Mesenchymal stem cell (in vitro differentiated cells and primary cell): ENCODE measurements around the gene PIGV.
A peak's percentile ranks its signal among the peaks of the same experiment; 100 is the strongest.

Experiments
- DNase-seq: peaks from one replicate; pipeline ENCODE4 v3.0.0-alpha.2; 2013
- H2AFZ ChIP-seq: one replicate; pipeline ENCODE4 v1.6.1; 2013; ENCODE audit warnings: low read depth, mild to moderate bottlenecking, control low read depth, inconsistent platforms, low read length, moderate library complexity
- H2AK5ac ChIP-seq: 2 replicates; pipeline ENCODE4 v1.6.1; 2013; ENCODE audit warnings: low read length, moderate library complexity, mild to moderate bottlenecking, inconsistent platforms; ENCODE audit not compliant: severe bottlenecking
- H2BK120ac ChIP-seq: one replicate; pipeline ENCODE4 v1.6.1; 2013; ENCODE audit warnings: low read depth, mild to moderate bottlenecking, inconsistent platforms, low read length, moderate library complexity
- H2BK12ac ChIP-seq, 2 experiments: one replicate each; pipeline ENCODE4 v1.6.1; 2013; ENCODE audit warnings: inconsistent platforms in 2 of 2, low read length in 2 of 2, mild to moderate bottlenecking in 2 of 2, moderate library complexity in 2 of 2, control low read depth in 1 of 2
- H2BK15ac ChIP-seq: one replicate; pipeline ENCODE4 v1.6.1; 2013; ENCODE audit warnings: mild to moderate bottlenecking, low read depth, inconsistent platforms; ENCODE audit not compliant: poor library complexity, severe bottlenecking
- H2BK5ac ChIP-seq: 2 replicates; pipeline ENCODE4 v1.6.1; 2013; ENCODE audit warnings: low read depth, mild to moderate bottlenecking, low read length, control low read depth, inconsistent platforms; ENCODE audit not compliant: poor library complexity, severe bottlenecking
- H3K14ac ChIP-seq, 2 experiments: one replicate each; pipeline ENCODE4 v1.6.1; 2013; ENCODE audit warnings: inconsistent platforms in 2 of 2, low read length in 2 of 2, control low read depth in 1 of 2, mild to moderate bottlenecking in 1 of 2, moderate library complexity in 1 of 2
- H3K18ac ChIP-seq, 2 experiments: one replicate each; pipeline ENCODE4 v1.6.1; 2013; ENCODE audit warnings: inconsistent platforms in 2 of 2, low read length in 2 of 2, control low read depth in 1 of 2, low read depth in 1 of 2, mild to moderate bottlenecking in 1 of 2
- H3K23ac ChIP-seq, 2 experiments: one replicate each; pipeline ENCODE4 v1.6.1; 2013; ENCODE audit warnings: inconsistent platforms in 2 of 2, low read length in 2 of 2, mild to moderate bottlenecking in 2 of 2, moderate library complexity in 2 of 2, control low read depth in 1 of 2
- H3K27ac ChIP-seq: 2 replicates; pipeline ENCODE4 v1.5.1; 2013; ENCODE audit warnings: mild to moderate bottlenecking, moderate library complexity, low read length, control low read depth, inconsistent platforms; ENCODE audit not compliant: poor library complexity, severe bottlenecking
- H3K27me3 ChIP-seq, 2 experiments: 2 replicates each; pipeline versions ENCODE4 v1.6.1 to v1.7.0; 2013; ENCODE audit warnings: low read length in 2 of 2, mild to moderate bottlenecking in 2 of 2, moderate library complexity in 2 of 2, control low read depth in 1 of 2, inconsistent platforms in 1 of 2; ENCODE audit not compliant: control insufficient read depth in 1 of 2, insufficient read depth in 1 of 2
- H3K36me3 ChIP-seq, 2 experiments: 2 replicates each; pipeline versions ENCODE4 v1.6.1 to v1.7.0; 2013; ENCODE audit warnings: low read length in 2 of 2, control low read depth in 1 of 2, inconsistent platforms in 1 of 2, low read depth in 1 of 2, mild to moderate bottlenecking in 1 of 2; ENCODE audit not compliant: insufficient read depth in 2 of 2, control insufficient read depth in 1 of 2
- H3K4ac ChIP-seq, 2 experiments: one replicate each; pipeline ENCODE4 v1.6.1; 2013; ENCODE audit warnings: inconsistent platforms in 2 of 2, low read length in 2 of 2, mild to moderate bottlenecking in 2 of 2, moderate library complexity in 2 of 2, control low read depth in 1 of 2, low read depth in 1 of 2
- H3K4me1 ChIP-seq: 2 replicates; pipeline ENCODE4 v1.6.1; 2013; ENCODE audit warnings: low read depth, low read length, control low read depth; ENCODE audit not compliant: control insufficient read depth, insufficient read depth
- H3K4me2 ChIP-seq: 2 replicates; pipeline ENCODE4 v1.6.1; 2013; ENCODE audit warnings: low read length, mild to moderate bottlenecking, inconsistent platforms; ENCODE audit not compliant: poor library complexity, severe bottlenecking
- H3K4me3 ChIP-seq, 2 experiments: 2 replicates each; pipeline versions ENCODE4 v1.5.1 to v1.7.0; 2013; ENCODE audit warnings: low read length in 2 of 2, mild to moderate bottlenecking in 2 of 2, control low read depth in 1 of 2, low read depth in 1 of 2; ENCODE audit not compliant: insufficient read depth in 1 of 2
- H3K79me1 ChIP-seq: replicated peaks from 2 replicates; pipeline ENCODE4 v1.6.1; 2013; ENCODE audit warnings: mild to moderate bottlenecking, control low read depth, low read length, inconsistent platforms; ENCODE audit not compliant: poor library complexity, severe bottlenecking
- H3K9ac ChIP-seq: 2 replicates; pipeline ENCODE4 v1.7.0; 2013; ENCODE audit warnings: mild to moderate bottlenecking, low read length, moderate library complexity
- H3K9me3 ChIP-seq: 2 replicates; pipeline ENCODE4 v1.7.0; 2013; ENCODE audit warnings: mild to moderate bottlenecking, low read length; ENCODE audit not compliant: control insufficient read depth
- H4K8ac ChIP-seq: one replicate; pipeline ENCODE4 v1.6.1; 2013; ENCODE audit warnings: inconsistent platforms, mild to moderate bottlenecking, low read length, moderate library complexity
- H4K91ac ChIP-seq: one replicate; pipeline ENCODE4 v1.6.1; 2013; ENCODE audit warnings: mild to moderate bottlenecking, low read length, inconsistent platforms
- WGBS: methylation state at CpG from one replicate; pipeline ENCODE4 v1.1.7; 2013; ENCODE audit warnings: mixed read lengths; 5-methylcytosine and 5-hydroxymethylcytosine counted together

Gene PIGV

DNA sequence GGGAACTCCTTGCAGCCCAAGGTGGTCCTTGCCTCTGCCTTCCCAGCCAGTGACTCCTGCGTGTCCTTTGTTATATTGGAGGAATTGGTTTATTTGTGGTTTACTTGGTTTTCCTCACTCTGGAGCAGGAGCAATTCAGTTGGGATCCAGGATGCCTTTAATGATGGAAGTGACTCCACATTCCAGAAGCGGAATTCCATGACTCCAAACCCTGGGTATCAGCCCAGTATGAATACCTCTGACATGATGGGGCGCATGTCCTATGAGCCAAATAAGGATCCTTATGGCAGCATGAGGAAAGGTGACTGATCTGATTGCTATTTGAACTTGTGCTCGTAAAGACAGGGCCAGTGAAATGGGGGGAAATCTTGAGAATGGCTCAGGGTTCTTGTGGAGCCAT, 15.1 kb upstream of the PIGV start:
- Histone ChIP-seq H3K4me1 (peaks cover 25% of the 10 kb centered on the region), H3K4ac (peak overlapping the region in 1 of 2 experiments; percentile 3), H3K9me3 (no peaks in the 10 kb centered on the region), H3K14ac (no peak overlapping the region), H2BK15ac (no peak overlapping the region), H3K9ac (peak overlapping the region; percentile 85), H3K18ac (no peak overlapping the region), H2BK120ac (no peak overlapping the region), H3K79me1 (peaks cover 29% of the 10 kb centered on the region), H3K27me3 (no peaks in the 10 kb centered on the region), H2AK5ac (no peak overlapping the region), H3K23ac (no peak overlapping the region), H3K4me3 (peak overlapping the region in 1 of 2 experiments; percentile 40), H4K8ac (no peak overlapping the region), H2BK5ac (peak overlapping the region; percentile 66), H2AFZ (no peak overlapping the region), H2BK12ac (no peak overlapping the region), H4K91ac (no peak overlapping the region), H3K36me3 (peaks cover 51 to 81% of the 10 kb centered on the region in 2 experiments), H3K27ac (peak overlapping the region; percentile 56), H3K4me2 (no peak overlapping the region)
- WGBS, result 32% methylated on average over 4 of the region's 4 CpGs
- peak; percentile 83 for DNase-seq

DNA sequence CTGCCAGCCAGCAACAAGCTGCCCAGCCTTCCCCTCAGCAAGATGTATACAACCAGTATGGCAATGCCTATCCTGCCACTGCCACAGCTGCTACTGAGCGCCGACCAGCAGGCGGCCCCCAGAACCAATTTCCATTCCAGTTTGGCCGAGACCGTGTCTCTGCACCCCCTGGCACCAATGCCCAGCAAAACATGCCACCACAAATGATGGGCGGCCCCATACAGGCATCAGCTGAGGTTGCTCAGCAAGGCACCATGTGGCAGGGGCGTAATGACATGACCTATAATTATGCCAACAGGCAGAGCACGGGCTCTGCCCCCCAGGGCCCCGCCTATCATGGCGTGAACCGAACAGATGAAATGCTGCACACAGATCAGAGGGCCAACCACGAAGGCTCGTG, 13.3 kb upstream of the PIGV start:
- WGBS, result 99% methylated on average over 13 of the region's 13 CpGs
- no peak for DNase-seq
- H3K23ac ChIP-seq, result no peak overlapping the region

DNA sequence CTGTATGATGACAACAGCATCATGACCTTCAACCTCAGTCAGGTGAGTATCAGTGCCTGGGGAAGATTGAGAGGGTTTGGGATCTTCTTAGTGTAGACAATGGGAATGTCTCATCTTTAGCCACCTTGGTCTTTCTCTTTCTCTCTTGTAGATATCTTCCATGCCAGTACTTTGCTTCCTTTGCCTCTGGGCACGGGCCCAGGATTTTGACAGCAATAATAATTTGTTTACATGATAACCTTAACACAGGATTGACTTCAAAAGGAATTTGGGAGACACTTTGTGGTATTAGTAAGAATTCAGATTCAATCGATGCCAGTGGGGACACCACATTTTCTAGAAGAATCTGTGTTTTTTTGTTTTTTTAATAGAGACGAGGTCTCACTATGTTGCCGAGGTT, 12.1 kb upstream of the PIGV start:
- Histone ChIP-seq H3K36me3 (peaks cover 69 to 85% of the 10 kb centered on the region in 2 experiments), H2AK5ac (no peak overlapping the region), H2BK12ac (no peak overlapping the region), H3K23ac (no peak overlapping the region), H3K4me2 (no peak overlapping the region), H3K9me3 (no peaks in the 10 kb centered on the region), H3K27me3 (no peaks in the 10 kb centered on the region), H3K4ac (no peak overlapping the region), H3K9ac (no peak overlapping the region), H3K4me3 (no peak overlapping the region), H3K18ac (no peak overlapping the region), H3K27ac (no peak overlapping the region), H4K8ac (no peak overlapping the region), H2BK120ac (no peak overlapping the region), H2AFZ (no peak overlapping the region), H3K14ac (no peak overlapping the region), H3K4me1 (peaks cover 23% of the 10 kb centered on the region), H2BK5ac (no peak overlapping the region), H2BK15ac (no peak overlapping the region), H4K91ac (no peak overlapping the region), H3K79me1 (peaks cover 36% of the 10 kb centered on the region)
- WGBS, result 94% methylated on average over 3 of the region's 4 CpGs
- no peak for DNase-seq

More for the DNA sequence above, 13.3 kb upstream of the PIGV start:
- no peaks in the 10 kb centered on the region for H3K9me3 ChIP-seq
- no peak overlapping the region for H3K14ac ChIP-seq
- no peak overlapping the region for H3K27ac ChIP-seq
- no peak overlapping the region for H2BK5ac ChIP-seq
- no peak overlapping the region for H2AFZ ChIP-seq
- H3K79me1 ChIP-seq, result peaks cover 29% of the 10 kb centered on the region
- no peak overlapping the region for H2BK15ac ChIP-seq
- no peak overlapping the region for H2AK5ac ChIP-seq
- H2BK120ac ChIP-seq, result no peak overlapping the region
- peak overlapping the region in 1 of 2 experiments; percentile 31 for H2BK12ac ChIP-seq
- no peak overlapping the region for H3K9ac ChIP-seq
- H3K4me1 ChIP-seq, result peaks cover 23% of the 10 kb centered on the region
- peak overlapping the region in 1 of 2 experiments; percentile 3 for H3K18ac ChIP-seq
- H3K4me3 ChIP-seq, result no peak overlapping the region
- H4K8ac ChIP-seq, result no peak overlapping the region
- no peaks in the 10 kb centered on the region for H3K27me3 ChIP-seq
- no peak overlapping the region for H4K91ac ChIP-seq
- no peak overlapping the region for H3K4me2 ChIP-seq
- H3K36me3 ChIP-seq, result peaks cover 62 to 80% of the 10 kb centered on the region in 2 experiments
- H3K4ac ChIP-seq, result peak overlapping the region in 1 of 2 experiments; percentile 47

DNA sequence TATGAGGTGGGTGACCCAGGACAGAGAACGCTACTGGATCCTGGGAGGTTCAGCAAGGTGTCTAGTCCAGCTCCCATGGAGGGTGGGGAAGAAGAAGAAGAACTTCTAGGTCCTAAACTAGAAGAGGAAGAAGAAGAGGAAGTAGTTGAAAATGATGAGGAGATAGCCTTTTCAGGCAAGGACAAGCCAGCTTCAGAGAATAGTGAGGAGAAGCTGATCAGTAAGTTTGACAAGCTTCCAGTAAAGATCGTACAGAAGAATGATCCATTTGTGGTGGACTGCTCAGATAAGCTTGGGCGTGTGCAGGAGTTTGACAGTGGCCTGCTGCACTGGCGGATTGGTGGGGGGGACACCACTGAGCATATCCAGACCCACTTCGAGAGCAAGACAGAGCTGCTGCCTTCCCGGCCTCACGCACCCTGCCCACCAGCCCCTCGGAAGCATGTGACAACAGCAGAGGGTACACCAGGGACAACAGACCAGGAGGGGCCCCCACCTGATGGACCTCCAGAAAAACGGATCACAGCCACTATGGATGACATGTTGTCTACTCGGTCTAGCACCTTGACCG, 8.6 kb upstream of the PIGV start:
- no peaks in the 10 kb centered on the region for H3K27me3 ChIP-seq
- H4K8ac ChIP-seq, result no peak overlapping the region
- H3K4ac ChIP-seq, result no peak overlapping the region
- peaks cover 41% of the 10 kb centered on the region for H3K79me1 ChIP-seq
- H2BK120ac ChIP-seq, result no peak overlapping the region
- no peak overlapping the region for H2BK5ac ChIP-seq
- H3K9ac ChIP-seq, result no peak overlapping the region
- peaks cover 56 to 90% of the 10 kb centered on the region in 2 experiments for H3K36me3 ChIP-seq
- no peak for DNase-seq
- H3K23ac ChIP-seq, result no peak overlapping the region
- no peak overlapping the region for H3K18ac ChIP-seq
- no peaks in the 10 kb centered on the region for H3K9me3 ChIP-seq
- H2BK12ac ChIP-seq, result peak overlapping the region in 1 of 2 experiments; percentile 15
- H3K14ac ChIP-seq, result no peak overlapping the region
- 94% methylated on average over 11 of the region's 11 CpGs for WGBS
- no peak overlapping the region for H3K27ac ChIP-seq
- H3K4me2 ChIP-seq, result no peak overlapping the region
- no peak overlapping the region for H3K4me3 ChIP-seq
- no peak overlapping the region for H2AK5ac ChIP-seq
- no peak overlapping the region for H2BK15ac ChIP-seq
- peaks cover 8% of the 10 kb centered on the region for H3K4me1 ChIP-seq
- H2AFZ ChIP-seq, result no peak overlapping the region
- no peak overlapping the region for H4K91ac ChIP-seq
